Tibial nerve (tissue), 3 donors: ENCODE results near the gene FAM110D.

Experiments
- CTCF ChIP-seq, 5 experiments: fragments of 200-600 bp in 3 of 5; fragments of 450-650 bp in 2 of 5; sonication (generic) in 3 of 5; IDR thresholded peaks; one replicate each; pipeline ENCODE4 v1.5.1; 2016 to 2019; ENCODE audit warnings: antibody characterized with exemption in 5 of 5, mild to moderate bottlenecking in 3 of 5, moderate library complexity in 2 of 5
- POLR2A ChIP-seq, 2 donors: fragments of 450-650 bp; IDR thresholded peaks; one replicate each; pipeline ENCODE4 v1.6.1; 2017; ENCODE audit warnings: antibody characterized with exemption in 2 of 2, mild to moderate bottlenecking in 2 of 2, moderate library complexity in 2 of 2

- no peak for TF ChIP-seq POLR2A (IDR thresholded peaks at IDR 0.05)
- TF ChIP-seq CTCF (IDR thresholded peaks at IDR 0.05), result no peak
Observed at GRCh38 chr1:26124418-26125331, 34.2 kb upstream of the FAM110D start.
